ENCODE measurements around the gene RXRG.

Gene RXRG

DNA sequence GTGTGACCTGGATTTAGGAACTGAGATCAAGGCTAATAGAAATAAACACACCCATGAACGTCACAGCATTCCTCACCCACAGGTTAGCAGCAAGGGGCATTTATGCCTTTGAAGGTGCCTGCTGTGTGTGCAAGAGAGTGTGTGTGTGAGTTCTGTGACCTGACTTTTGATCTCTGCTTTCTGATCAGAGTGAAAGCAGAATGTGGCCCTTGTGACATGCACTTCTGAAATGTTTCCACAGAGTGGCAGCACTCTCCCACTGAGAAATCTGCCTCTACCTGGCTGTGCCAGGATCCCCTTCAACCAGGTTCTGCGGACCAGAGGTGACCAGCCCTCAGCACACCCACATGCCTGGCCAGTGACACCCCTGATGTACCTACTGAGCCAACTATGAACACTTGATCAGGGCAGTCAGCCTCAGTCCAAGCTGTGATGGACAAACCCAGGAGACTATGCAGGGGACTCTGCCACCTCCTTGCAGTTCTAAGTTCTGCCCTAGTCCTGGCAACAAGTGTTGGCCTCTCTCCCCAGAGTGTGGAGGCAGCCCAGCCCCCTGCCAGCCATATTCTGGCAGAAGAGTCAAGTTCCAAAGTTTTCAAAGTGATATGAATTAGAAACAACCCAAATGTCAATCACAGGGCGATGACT is 41.0 kb downstream of the RXRG start:
- Histone ChIP-seq H2BK12ac (ENCODE audit: low read length in 2 of 2) (no peak overlapping the region), H2AFZ (ENCODE audit: low read depth, low read length) (no peak overlapping the region), H3K4me3 (ENCODE audit: insufficient read depth in 1 of 2, low read depth in 1 of 2, low read length in 2 of 2) (no peak overlapping the region), H3K14ac (ENCODE audit: low read length in 2 of 2) (no peak overlapping the region), H3K9me3 (ENCODE audit: control insufficient read depth, low read length) (no peaks in the 10 kb centered on the region), H3K79me1 (replicated peaks; ENCODE audit: low read length, poor library complexity, severe bottlenecking) (no peaks in the 10 kb centered on the region), H3K9ac (ENCODE audit: low read length) (no peak overlapping the region), H3K18ac (ENCODE audit: low read depth in 1 of 2, low read length in 2 of 2) (no peak overlapping the region), H2BK15ac (ENCODE audit: low read depth, poor library complexity, severe bottlenecking) (no peak overlapping the region), H3K27me3 (ENCODE audit: control insufficient read depth in 1 of 2, insufficient read depth in 1 of 2, low read length in 2 of 2) (peaks cover 21 to 47% of the 10 kb centered on the region in 2 experiments), H3K23ac (ENCODE audit: low read length in 2 of 2) (no peak overlapping the region), H3K4me2 (ENCODE audit: low read length, poor library complexity, severe bottlenecking) (no peak overlapping the region), H2BK5ac (ENCODE audit: low read depth, low read length, poor library complexity, severe bottlenecking) (no peak overlapping the region), H3K36me3 (ENCODE audit: control insufficient read depth in 1 of 2, insufficient read depth in 2 of 2, low read depth in 1 of 2, low read length in 2 of 2) (no peaks in the 10 kb centered on the region), H3K4me1 (ENCODE audit: control insufficient read depth, insufficient read depth, low read depth, low read length) (no peaks in the 10 kb centered on the region), H3K4ac (ENCODE audit: low read depth in 1 of 2, low read length in 2 of 2) (no peak overlapping the region), H4K91ac (ENCODE audit: low read length) (no peak overlapping the region), H2AK5ac (ENCODE audit: low read length, severe bottlenecking) (no peak overlapping the region), H2BK120ac (ENCODE audit: low read depth, low read length) (no peak overlapping the region), H3K27ac (ENCODE audit: low read length, poor library complexity, severe bottlenecking) (no peak overlapping the region), H4K8ac (ENCODE audit: low read length) (no peak overlapping the region)
- peak; percentile 21 for DNase-seq
- WGBS = 7% methylated on average over 1 of the region's 3 CpGs

DNA sequence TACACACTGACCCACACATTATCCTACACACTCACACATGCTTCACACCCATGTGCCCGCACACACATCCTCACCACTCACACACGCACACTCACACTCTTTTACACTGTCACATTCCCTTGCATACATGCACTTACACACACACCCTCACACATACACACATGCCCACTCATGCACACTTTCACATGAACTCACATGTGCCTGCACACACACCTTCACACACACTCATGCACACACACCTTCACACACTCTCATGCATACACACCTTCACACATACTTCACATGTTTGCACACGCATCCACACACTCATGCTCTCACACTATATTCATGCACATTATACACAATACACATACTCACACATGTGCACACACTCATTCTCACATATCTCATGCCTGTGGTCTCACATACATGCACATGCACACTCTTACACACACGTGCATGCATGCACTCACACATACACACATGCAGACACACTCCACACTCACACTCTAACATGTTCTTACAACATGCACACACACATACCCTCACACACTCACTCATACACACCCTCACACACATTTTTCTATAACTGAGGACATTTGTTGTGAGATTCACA is 42.3 kb downstream of the RXRG start:
- no peak overlapping the region for H4K8ac ChIP-seq (ENCODE audit: low read length)
- no peak for DNase-seq
- WGBS = 82% methylated on average over 4 of the region's 4 CpGs

DNA sequence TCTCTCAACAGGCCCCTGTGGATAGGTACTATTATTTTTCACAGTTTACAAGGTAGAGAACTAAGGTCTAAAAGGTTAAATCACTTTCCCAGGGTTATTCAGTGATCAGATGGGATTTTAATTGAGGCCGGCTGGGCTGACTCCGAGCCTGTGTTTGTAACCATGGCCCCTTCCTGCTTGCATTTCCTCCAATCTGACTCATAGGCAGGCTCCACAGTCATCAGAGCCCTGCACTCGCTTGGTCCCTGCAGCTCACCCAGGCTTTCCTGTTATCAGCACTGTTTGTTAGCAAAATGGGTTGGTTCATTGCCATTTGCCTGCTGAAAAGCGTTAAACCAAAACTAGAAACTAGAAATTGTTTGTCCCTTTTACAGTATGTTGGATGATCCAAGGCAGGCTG is 47.0 kb downstream of the RXRG start:
- Histone ChIP-seq H4K91ac (ENCODE audit: low read length) (no peak overlapping the region), H3K36me3 (ENCODE audit: control insufficient read depth in 1 of 2, insufficient read depth in 2 of 2, low read depth in 1 of 2, low read length in 2 of 2) (no peaks in the 10 kb centered on the region), H2BK120ac (ENCODE audit: low read depth, low read length) (no peak overlapping the region), H3K4me2 (ENCODE audit: low read length, poor library complexity, severe bottlenecking) (no peak overlapping the region), H3K14ac (ENCODE audit: low read length in 2 of 2) (no peak overlapping the region), H3K27ac (ENCODE audit: low read length, poor library complexity, severe bottlenecking) (no peak overlapping the region), H3K9ac (ENCODE audit: low read length) (peak overlapping the region; percentile 63), H3K23ac (ENCODE audit: low read length in 2 of 2) (no peak overlapping the region), H3K4me3 (ENCODE audit: insufficient read depth in 1 of 2, low read depth in 1 of 2, low read length in 2 of 2) (peak overlapping the region in 1 of 2 experiments; percentile 17), H3K4ac (ENCODE audit: low read depth in 1 of 2, low read length in 2 of 2) (no peak overlapping the region), H3K27me3 (ENCODE audit: control insufficient read depth in 1 of 2, insufficient read depth in 1 of 2, low read length in 2 of 2) (peaks cover 43% of the 10 kb centered on the region in 2 experiments), H2AFZ (ENCODE audit: low read depth, low read length) (no peak overlapping the region), H2BK5ac (ENCODE audit: low read depth, low read length, poor library complexity, severe bottlenecking) (no peak overlapping the region), H3K9me3 (ENCODE audit: control insufficient read depth, low read length) (no peaks in the 10 kb centered on the region), H3K18ac (ENCODE audit: low read depth in 1 of 2, low read length in 2 of 2) (no peak overlapping the region), H2BK15ac (ENCODE audit: low read depth, poor library complexity, severe bottlenecking) (no peak overlapping the region), H4K8ac (ENCODE audit: low read length) (no peak overlapping the region), H2BK12ac (ENCODE audit: low read length in 2 of 2) (no peak overlapping the region), H3K79me1 (replicated peaks; ENCODE audit: low read length, poor library complexity, severe bottlenecking) (no peaks in the 10 kb centered on the region), H2AK5ac (ENCODE audit: low read length, severe bottlenecking) (no peak overlapping the region), H3K4me1 (ENCODE audit: control insufficient read depth, insufficient read depth, low read depth, low read length) (no peaks in the 10 kb centered on the region)
- 0% methylated on average over 4 of the region's 4 CpGs for WGBS
- peak; percentile 67 for DNase-seq

More for the DNA sequence above, 42.3 kb downstream of the RXRG start:
- Histone ChIP-seq H2BK120ac (ENCODE audit: low read depth, low read length) (no peak overlapping the region), H2BK12ac (ENCODE audit: low read length in 2 of 2) (no peak overlapping the region), H3K18ac (ENCODE audit: low read depth in 1 of 2, low read length in 2 of 2) (no peak overlapping the region), H3K9ac (ENCODE audit: low read length) (no peak overlapping the region), H3K4me3 (ENCODE audit: insufficient read depth in 1 of 2, low read depth in 1 of 2, low read length in 2 of 2) (no peak overlapping the region), H3K27me3 (ENCODE audit: control insufficient read depth in 1 of 2, insufficient read depth in 1 of 2, low read length in 2 of 2) (peaks cover 24 to 43% of the 10 kb centered on the region in 2 experiments), H3K27ac (ENCODE audit: low read length, poor library complexity, severe bottlenecking) (no peak overlapping the region), H3K9me3 (ENCODE audit: control insufficient read depth, low read length) (no peaks in the 10 kb centered on the region), H2BK5ac (ENCODE audit: low read depth, low read length, poor library complexity, severe bottlenecking) (no peak overlapping the region), H2BK15ac (ENCODE audit: low read depth, poor library complexity, severe bottlenecking) (no peak overlapping the region), H3K4me2 (ENCODE audit: low read length, poor library complexity, severe bottlenecking) (no peak overlapping the region), H2AFZ (ENCODE audit: low read depth, low read length) (no peak overlapping the region), H4K91ac (ENCODE audit: low read length) (no peak overlapping the region), H2AK5ac (ENCODE audit: low read length, severe bottlenecking) (no peak overlapping the region), H3K36me3 (ENCODE audit: control insufficient read depth in 1 of 2, insufficient read depth in 2 of 2, low read depth in 1 of 2, low read length in 2 of 2) (no peaks in the 10 kb centered on the region), H3K14ac (ENCODE audit: low read length in 2 of 2) (peak overlapping the region in 1 of 2 experiments; percentile 19), H3K79me1 (replicated peaks; ENCODE audit: low read length, poor library complexity, severe bottlenecking) (no peaks in the 10 kb centered on the region), H3K4ac (ENCODE audit: low read depth in 1 of 2, low read length in 2 of 2) (no peak overlapping the region), H3K23ac (ENCODE audit: low read length in 2 of 2) (no peak overlapping the region), H3K4me1 (ENCODE audit: control insufficient read depth, insufficient read depth, low read depth, low read length) (no peaks in the 10 kb centered on the region)

DNA sequence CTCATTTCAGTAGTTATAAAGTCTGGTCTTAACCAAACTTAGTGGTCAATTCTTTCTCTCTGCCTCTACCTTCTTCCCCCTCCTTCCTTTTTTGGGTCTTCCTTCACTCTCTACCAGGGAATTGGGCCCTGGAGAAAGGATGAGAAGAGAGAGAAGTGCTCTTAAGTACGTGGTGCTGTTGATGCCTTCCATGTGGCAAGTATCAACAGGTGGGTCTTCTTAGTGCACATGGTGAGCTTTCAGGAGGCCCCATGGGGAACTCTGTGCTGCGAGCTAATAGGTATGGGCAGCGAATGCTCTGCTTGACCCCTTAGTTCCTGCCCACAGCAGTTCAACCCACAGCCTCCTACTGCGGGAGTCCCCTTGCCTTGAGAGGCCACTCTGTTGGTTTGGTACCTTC is 49.0 kb downstream of the RXRG start:
- H3K23ac ChIP-seq (ENCODE audit: low read length in 2 of 2) = no peak overlapping the region
- H4K8ac ChIP-seq (ENCODE audit: low read length) = no peak overlapping the region
- no peaks in the 10 kb centered on the region for H3K36me3 ChIP-seq (ENCODE audit: control insufficient read depth in 1 of 2, insufficient read depth in 2 of 2, low read depth in 1 of 2, low read length in 2 of 2)
- H3K79me1 ChIP-seq (replicated peaks; ENCODE audit: low read length, poor library complexity, severe bottlenecking) = no peaks in the 10 kb centered on the region
- no peak overlapping the region for H2AFZ ChIP-seq (ENCODE audit: low read depth, low read length)
- 81% methylated on average over 4 of the region's 4 CpGs for WGBS
- peaks cover 5% of the 10 kb centered on the region for H3K9me3 ChIP-seq (ENCODE audit: control insufficient read depth, low read length)
- H4K91ac ChIP-seq (ENCODE audit: low read length) = no peak overlapping the region
- H3K14ac ChIP-seq (ENCODE audit: low read length in 2 of 2) = no peak overlapping the region
- H2AK5ac ChIP-seq (ENCODE audit: low read length, severe bottlenecking) = no peak overlapping the region
- H2BK120ac ChIP-seq (ENCODE audit: low read depth, low read length) = no peak overlapping the region
- no peak overlapping the region for H2BK15ac ChIP-seq (ENCODE audit: low read depth, poor library complexity, severe bottlenecking)
- no peak overlapping the region for H3K9ac ChIP-seq (ENCODE audit: low read length)
- H3K4me2 ChIP-seq (ENCODE audit: low read length, poor library complexity, severe bottlenecking) = no peak overlapping the region
- no peak for DNase-seq
- H2BK12ac ChIP-seq (ENCODE audit: low read length in 2 of 2) = no peak overlapping the region
- peaks cover 45 to 47% of the 10 kb centered on the region in 2 experiments for H3K27me3 ChIP-seq (ENCODE audit: control insufficient read depth in 1 of 2, insufficient read depth in 1 of 2, low read length in 2 of 2)
- H3K18ac ChIP-seq (ENCODE audit: low read depth in 1 of 2, low read length in 2 of 2) = no peak overlapping the region
- H3K4me1 ChIP-seq (ENCODE audit: control insufficient read depth, insufficient read depth, low read depth, low read length) = no peaks in the 10 kb centered on the region
- H3K4me3 ChIP-seq (ENCODE audit: insufficient read depth in 1 of 2, low read depth in 1 of 2, low read length in 2 of 2) = no peak overlapping the region
- no peak overlapping the region for H3K27ac ChIP-seq (ENCODE audit: low read length, poor library complexity, severe bottlenecking)
- no peak overlapping the region for H3K4ac ChIP-seq (ENCODE audit: low read depth in 1 of 2, low read length in 2 of 2)
- H2BK5ac ChIP-seq (ENCODE audit: low read depth, low read length, poor library complexity, severe bottlenecking) = no peak overlapping the region
